Stomach (tissue), 4 donors: Measurements from ENCODE around the gene AKNA.

Source experiments
- EP300 ChIP-seq: sonication (generic); formaldehyde crosslinking; IDR thresholded peaks from one replicate; pipeline ENCODE4 v1.6.1; 2017; ENCODE audit warnings: antibody characterized with exemption
- POLR2A ChIP-seq, 4 donors: fragments of 450-650 bp; IDR thresholded peaks; one replicate each; pipeline ENCODE4 v1.6.1; 2016; ENCODE audit warnings: antibody characterized with exemption in 4 of 4, control low read depth in 2 of 4, mild to moderate bottlenecking in 1 of 4, moderate library complexity in 1 of 4
- POLR2AphosphoS5 ChIP-seq, 3 donors: sonication (generic); formaldehyde crosslinking; IDR thresholded peaks; one replicate each; pipeline ENCODE4 v1.6.1; 2016; ENCODE audit warnings: antibody characterized with exemption in 3 of 3
- TF ChIP-seq, protein P1 (sequence below), 7 experiments: fragments of 450-650 bp in 4 of 7; fragments of 200-600 bp in 3 of 7; sonication (generic) in 3 of 7; IDR thresholded peaks; one replicate each; pipeline ENCODE4 v1.5.1; 2016 to 2019; ENCODE audit warnings: antibody characterized with exemption in 7 of 7, control low read depth in 2 of 7, mild to moderate bottlenecking in 1 of 7

DNA sequence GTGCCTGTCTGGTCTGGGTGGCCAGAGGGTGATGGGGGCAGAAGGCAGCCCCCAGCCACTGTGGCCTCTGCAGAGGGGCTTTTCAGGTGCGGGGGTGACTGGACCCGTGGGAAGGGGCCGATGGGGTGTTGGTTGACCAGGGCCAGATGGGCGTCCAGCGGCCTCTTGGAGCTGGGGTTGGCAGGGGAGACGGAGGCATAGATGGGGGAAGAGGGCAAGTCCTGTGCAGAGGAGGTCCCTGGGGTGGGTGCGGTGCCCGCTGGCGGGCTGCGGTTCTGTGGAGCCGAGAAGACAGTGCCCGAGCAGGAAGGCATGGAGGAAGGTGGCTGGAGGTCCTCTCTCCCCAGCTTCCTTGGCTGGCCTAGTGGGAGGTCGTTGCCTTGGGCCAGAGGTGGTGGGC is 18.7 kb upstream of the AKNA start:
- TF ChIP-seq POLR2AphosphoS5 (IDR thresholded peaks at IDR 0.05), result no peak
- TF ChIP-seq POLR2A (IDR thresholded peaks at IDR 0.05), result no peak
- no peak for TF ChIP-seq EP300
- TF ChIP-seq, protein P1, sequence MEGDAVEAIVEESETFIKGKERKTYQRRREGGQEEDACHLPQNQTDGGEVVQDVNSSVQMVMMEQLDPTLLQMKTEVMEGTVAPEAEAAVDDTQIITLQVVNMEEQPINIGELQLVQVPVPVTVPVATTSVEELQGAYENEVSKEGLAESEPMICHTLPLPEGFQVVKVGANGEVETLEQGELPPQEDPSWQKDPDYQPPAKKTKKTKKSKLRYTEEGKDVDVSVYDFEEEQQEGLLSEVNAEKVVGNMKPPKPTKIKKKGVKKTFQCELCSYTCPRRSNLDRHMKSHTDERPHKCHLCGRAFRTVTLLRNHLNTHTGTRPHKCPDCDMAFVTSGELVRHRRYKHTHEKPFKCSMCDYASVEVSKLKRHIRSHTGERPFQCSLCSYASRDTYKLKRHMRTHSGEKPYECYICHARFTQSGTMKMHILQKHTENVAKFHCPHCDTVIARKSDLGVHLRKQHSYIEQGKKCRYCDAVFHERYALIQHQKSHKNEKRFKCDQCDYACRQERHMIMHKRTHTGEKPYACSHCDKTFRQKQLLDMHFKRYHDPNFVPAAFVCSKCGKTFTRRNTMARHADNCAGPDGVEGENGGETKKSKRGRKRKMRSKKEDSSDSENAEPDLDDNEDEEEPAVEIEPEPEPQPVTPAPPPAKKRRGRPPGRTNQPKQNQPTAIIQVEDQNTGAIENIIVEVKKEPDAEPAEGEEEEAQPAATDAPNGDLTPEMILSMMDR (IDR thresholded peaks at IDR 0.05), result no peak
